ENCODE measurements around the gene BMAL1. TPM values are rescaled to one million over a fixed set of nuclear protein-coding genes. Genes with fewer than 3 reads are reported as not detected.

Gene BMAL1
- total RNA-seq, 1 experiment from 2014 or later, result 3.3 TPM

DNA sequence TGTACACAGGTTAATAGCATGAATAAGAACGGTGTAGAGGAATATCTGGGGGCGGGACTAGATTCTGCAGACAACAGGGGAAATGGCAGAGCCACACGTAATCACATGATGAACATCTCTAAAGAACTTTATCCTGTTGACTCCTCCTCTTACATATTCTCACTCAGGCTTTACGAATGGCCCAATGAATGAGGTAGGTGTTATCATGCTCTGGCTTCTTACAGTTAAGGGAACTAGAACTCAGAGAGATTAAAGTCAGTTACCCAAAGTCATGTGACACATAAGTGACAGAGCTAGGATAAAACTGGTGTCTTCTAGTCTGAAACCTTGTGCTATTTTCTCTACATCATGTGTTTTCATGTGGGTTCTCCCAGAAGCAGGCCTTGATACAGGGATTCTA, 49.0 kb upstream of the BMAL1 start:
- Histone ChIP-seq H3K9me3 (ENCODE audit: control insufficient read depth, low read depth, low read length) (no peaks in the 10 kb centered on the region), H2BK120ac (ENCODE audit: low read depth, low read length, poor library complexity, severe bottlenecking) (no peak overlapping the region), H3K23me2 (ENCODE audit: insufficient read length, low read depth, low read length, poor library complexity, severe bottlenecking) (no peaks in the 10 kb centered on the region), H2BK12ac (ENCODE audit: insufficient read length, low read depth, low read length) (no peak overlapping the region), H2BK20ac (ENCODE audit: low read depth, low read length, poor library complexity, severe bottlenecking) (no peak overlapping the region), H3K27me3 (ENCODE audit: insufficient read depth, low read length) (no peaks in the 10 kb centered on the region), H4K5ac (ENCODE audit: insufficient read length, low read depth, low read length) (no peak overlapping the region), H3K4me2 (ENCODE audit: insufficient read depth, insufficient read length, low read length) (no peak overlapping the region), H3K18ac (ENCODE audit: insufficient read length, low read depth, low read length) (no peak overlapping the region), H3K4me1 (ENCODE audit: insufficient read depth, low read length) (no peaks in the 10 kb centered on the region), H2AK5ac (ENCODE audit: insufficient read length, low read length) (no peak overlapping the region), H3K79me2 (ENCODE audit: insufficient read depth, low read length) (no peaks in the 10 kb centered on the region), H3K79me1 (ENCODE audit: insufficient read depth, low read depth, low read length, poor library complexity, severe bottlenecking) (no peaks in the 10 kb centered on the region), H3K56ac (ENCODE audit: insufficient read length, low read depth, low read length) (no peak overlapping the region), H3K14ac (ENCODE audit: insufficient read depth, low read length) (no peak overlapping the region), H3K9ac (ENCODE audit: extremely low read depth, insufficient read length, low read length) (no peak overlapping the region), H2AFZ (ENCODE audit: low read length) (no peak overlapping the region), H4K91ac (ENCODE audit: insufficient read length, low read depth, low read length) (no peak overlapping the region), H3K27ac (ENCODE audit: insufficient read length, low read depth, low read length) (no peak overlapping the region), H4K20me1 (ENCODE audit: control insufficient read depth, insufficient read depth, insufficient read length) (no peaks in the 10 kb centered on the region), H3K4ac (ENCODE audit: low read depth, low read length) (no peak overlapping the region), H2BK15ac (ENCODE audit: low read depth, low read length) (no peak overlapping the region), H3K23ac (ENCODE audit: insufficient read length, low read depth, low read length) (no peak overlapping the region), H2BK5ac (ENCODE audit: insufficient read length, low read length) (no peak overlapping the region), H3T11ph (ENCODE audit: low read length) (no peak overlapping the region), H4K8ac (replicated peaks; ENCODE audit: insufficient read length, low read depth, low read length) (no peak overlapping the region)
- TF ChIP-seq, protein P1, sequence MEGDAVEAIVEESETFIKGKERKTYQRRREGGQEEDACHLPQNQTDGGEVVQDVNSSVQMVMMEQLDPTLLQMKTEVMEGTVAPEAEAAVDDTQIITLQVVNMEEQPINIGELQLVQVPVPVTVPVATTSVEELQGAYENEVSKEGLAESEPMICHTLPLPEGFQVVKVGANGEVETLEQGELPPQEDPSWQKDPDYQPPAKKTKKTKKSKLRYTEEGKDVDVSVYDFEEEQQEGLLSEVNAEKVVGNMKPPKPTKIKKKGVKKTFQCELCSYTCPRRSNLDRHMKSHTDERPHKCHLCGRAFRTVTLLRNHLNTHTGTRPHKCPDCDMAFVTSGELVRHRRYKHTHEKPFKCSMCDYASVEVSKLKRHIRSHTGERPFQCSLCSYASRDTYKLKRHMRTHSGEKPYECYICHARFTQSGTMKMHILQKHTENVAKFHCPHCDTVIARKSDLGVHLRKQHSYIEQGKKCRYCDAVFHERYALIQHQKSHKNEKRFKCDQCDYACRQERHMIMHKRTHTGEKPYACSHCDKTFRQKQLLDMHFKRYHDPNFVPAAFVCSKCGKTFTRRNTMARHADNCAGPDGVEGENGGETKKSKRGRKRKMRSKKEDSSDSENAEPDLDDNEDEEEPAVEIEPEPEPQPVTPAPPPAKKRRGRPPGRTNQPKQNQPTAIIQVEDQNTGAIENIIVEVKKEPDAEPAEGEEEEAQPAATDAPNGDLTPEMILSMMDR (conservative IDR thresholded peaks at IDR 0.05), result no peak
- H3K27ac Mint-ChIP-seq, result no peak overlapping the region
- no CpG with 5 or more reads among the region's 4 CpGs for WGBS (ENCODE audit: extremely low coverage, insufficient read length, low lambda C conversion rate)
- H3K4me1 Mint-ChIP-seq, result no peaks in the 10 kb centered on the region
- H3K27me3 Mint-ChIP-seq (ENCODE audit: low read depth), result peaks cover 7% of the 10 kb centered on the region
- no peaks in the 10 kb centered on the region for H3K9me3 Mint-ChIP-seq
- H3K4me3 Mint-ChIP-seq, result no peak overlapping the region
- DNase-seq, result no peak
- H3K36me3 Mint-ChIP-seq (ENCODE audit: insufficient read depth in 1 of 3, low read depth in 3 of 3), result no peaks in the 10 kb centered on the region
